ENCODE measurements around the gene KMT2C. TPM values are rescaled to one million over a fixed set of nuclear protein-coding genes. Genes with fewer than 3 reads are reported as not detected.

The KMT2C gene
- total RNA-seq, 2 experiments from 2014 or later: 47.5 to 105 TPM

DNA sequence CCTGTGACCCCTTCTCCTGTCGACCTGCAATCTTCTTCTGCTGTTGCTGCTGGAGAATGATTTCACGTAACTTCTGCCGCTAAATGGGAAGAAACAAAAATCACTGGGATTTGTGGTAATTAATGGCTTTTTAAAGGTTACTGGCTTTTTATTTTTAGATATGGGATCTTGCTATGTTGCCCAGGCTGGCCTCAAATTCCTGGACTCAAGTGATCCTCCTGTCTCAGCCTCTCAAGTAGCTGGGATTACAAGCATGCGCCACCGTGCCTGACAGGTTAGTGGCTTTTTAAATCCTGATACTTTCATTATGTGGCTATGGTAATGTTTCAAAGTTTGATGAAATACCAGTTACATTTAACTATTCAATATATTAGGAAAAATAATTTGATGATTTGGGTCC is 255.8 kb downstream of the KMT2C start:
- H3K9me2 ChIP-seq (ENCODE audit: insufficient read depth, low read length): no peaks in the 10 kb centered on the region
- CTCF ChIA-PET (ENCODE audit: unreplicated experiment): no interaction called here
- H3K4me2 ChIP-seq (ENCODE audit: low read length): no peak overlapping the region
- no peaks in the 10 kb centered on the region for H3K9me3 ChIP-seq (ENCODE audit: low read length)
- H3K27ac ChIP-seq (ENCODE audit: low read depth, low read length, poor library complexity, severe bottlenecking): no peak overlapping the region
- no peaks in the 10 kb centered on the region for H3K4me1 ChIP-seq (ENCODE audit: insufficient read depth, low read length, poor library complexity, severe bottlenecking)
- H4K20me1 ChIP-seq (ENCODE audit: insufficient read depth, low read length): no peaks in the 10 kb centered on the region
- H3K4me3 ChIP-seq (ENCODE audit: low read depth, low read length, poor library complexity, severe bottlenecking): no peak overlapping the region
- DNase-seq (ENCODE audit: low spot score): no peak
- H3K36me3 ChIP-seq (ENCODE audit: insufficient read depth, low read length): peaks cover 91% of the 10 kb centered on the region
- H3K79me2 ChIP-seq (ENCODE audit: insufficient read depth, low read depth, low read length): no peaks in the 10 kb centered on the region
- no peak overlapping the region for H2AFZ ChIP-seq (ENCODE audit: low read length)
- POLR2A ChIA-PET: no interaction called here
- TF ChIP-seq, protein P1, sequence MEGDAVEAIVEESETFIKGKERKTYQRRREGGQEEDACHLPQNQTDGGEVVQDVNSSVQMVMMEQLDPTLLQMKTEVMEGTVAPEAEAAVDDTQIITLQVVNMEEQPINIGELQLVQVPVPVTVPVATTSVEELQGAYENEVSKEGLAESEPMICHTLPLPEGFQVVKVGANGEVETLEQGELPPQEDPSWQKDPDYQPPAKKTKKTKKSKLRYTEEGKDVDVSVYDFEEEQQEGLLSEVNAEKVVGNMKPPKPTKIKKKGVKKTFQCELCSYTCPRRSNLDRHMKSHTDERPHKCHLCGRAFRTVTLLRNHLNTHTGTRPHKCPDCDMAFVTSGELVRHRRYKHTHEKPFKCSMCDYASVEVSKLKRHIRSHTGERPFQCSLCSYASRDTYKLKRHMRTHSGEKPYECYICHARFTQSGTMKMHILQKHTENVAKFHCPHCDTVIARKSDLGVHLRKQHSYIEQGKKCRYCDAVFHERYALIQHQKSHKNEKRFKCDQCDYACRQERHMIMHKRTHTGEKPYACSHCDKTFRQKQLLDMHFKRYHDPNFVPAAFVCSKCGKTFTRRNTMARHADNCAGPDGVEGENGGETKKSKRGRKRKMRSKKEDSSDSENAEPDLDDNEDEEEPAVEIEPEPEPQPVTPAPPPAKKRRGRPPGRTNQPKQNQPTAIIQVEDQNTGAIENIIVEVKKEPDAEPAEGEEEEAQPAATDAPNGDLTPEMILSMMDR (conservative IDR thresholded peaks at IDR 0.05; ENCODE audit: low read length): no peak
- no peak for TF ChIP-seq EZH2phosphoT487 (IDR thresholded peaks at IDR 0.05; ENCODE audit: borderline replicate concordance, low read depth, low read length)
- BruUV-seq (replicated peaks): no TSS peak
- intact Hi-C loops (cut with micrococcal nuclease; ENCODE audit: unreplicated experiment): no loop called here

DNA sequence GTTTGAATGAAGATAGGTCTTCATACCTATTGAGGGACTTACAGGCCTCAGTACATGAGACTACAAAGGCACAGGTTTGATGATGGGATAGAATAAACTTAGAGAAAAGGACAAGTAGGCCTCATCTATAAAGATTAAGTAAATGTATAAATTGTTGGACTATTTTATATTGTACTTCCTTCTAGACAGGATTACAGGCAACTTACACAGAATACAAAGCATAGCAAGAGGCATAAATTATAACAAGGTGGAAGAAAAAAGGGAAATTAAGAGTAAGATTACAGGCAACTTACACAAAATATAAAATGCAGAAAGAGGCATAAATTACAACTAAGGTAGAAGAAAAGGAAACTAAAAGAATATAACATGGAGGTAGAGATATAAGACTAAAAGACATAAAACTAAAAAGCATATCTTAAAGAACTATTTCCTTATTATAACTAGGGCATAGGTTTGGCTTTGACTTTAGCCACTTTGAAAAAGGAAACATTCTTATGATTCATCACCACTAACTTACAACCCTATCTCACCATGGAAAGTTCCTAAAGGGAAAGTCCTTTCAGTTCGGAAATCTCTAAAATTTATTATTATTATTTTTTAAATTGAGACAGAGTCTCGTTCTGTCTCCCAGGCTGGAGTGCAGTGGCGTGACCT is 257.3 kb downstream of the KMT2C start:
- Histone ChIP-seq H3K4me3 (ENCODE audit: low read depth, low read length, poor library complexity, severe bottlenecking) (no peak overlapping the region), H3K79me2 (ENCODE audit: insufficient read depth, low read depth, low read length) (no peaks in the 10 kb centered on the region), H3K9me3 (ENCODE audit: low read length) (no peaks in the 10 kb centered on the region), H3K27ac (ENCODE audit: low read depth, low read length, poor library complexity, severe bottlenecking) (no peak overlapping the region), H4K20me1 (ENCODE audit: insufficient read depth, low read length) (no peaks in the 10 kb centered on the region), H2AFZ (ENCODE audit: low read length) (no peak overlapping the region), H3K9me2 (ENCODE audit: insufficient read depth, low read length) (no peaks in the 10 kb centered on the region), H3K36me3 (ENCODE audit: insufficient read depth, low read length) (peaks cover 93% of the 10 kb centered on the region), H3K4me1 (ENCODE audit: insufficient read depth, low read length, poor library complexity, severe bottlenecking) (no peaks in the 10 kb centered on the region), H3K4me2 (ENCODE audit: low read length) (no peak overlapping the region)
- no peak for DNase-seq (ENCODE audit: low spot score)
- CTCF ChIA-PET (ENCODE audit: unreplicated experiment): no interaction called here
- intact Hi-C loops (cut with micrococcal nuclease; ENCODE audit: unreplicated experiment): no loop called here
- no TSS peak for BruUV-seq (replicated peaks)
- TF ChIP-seq, protein P1 (conservative IDR thresholded peaks at IDR 0.05; ENCODE audit: low read length): no peak
- TF ChIP-seq EZH2phosphoT487 (IDR thresholded peaks at IDR 0.05; ENCODE audit: borderline replicate concordance, low read depth, low read length): no peak
- POLR2A ChIA-PET: interaction anchor here (0.7 kb wide), 2 partner anchors 12 to 21 kb away, joined by 3 to 4 read pairs; no protein-coding TSS in a partner anchor

DNA sequence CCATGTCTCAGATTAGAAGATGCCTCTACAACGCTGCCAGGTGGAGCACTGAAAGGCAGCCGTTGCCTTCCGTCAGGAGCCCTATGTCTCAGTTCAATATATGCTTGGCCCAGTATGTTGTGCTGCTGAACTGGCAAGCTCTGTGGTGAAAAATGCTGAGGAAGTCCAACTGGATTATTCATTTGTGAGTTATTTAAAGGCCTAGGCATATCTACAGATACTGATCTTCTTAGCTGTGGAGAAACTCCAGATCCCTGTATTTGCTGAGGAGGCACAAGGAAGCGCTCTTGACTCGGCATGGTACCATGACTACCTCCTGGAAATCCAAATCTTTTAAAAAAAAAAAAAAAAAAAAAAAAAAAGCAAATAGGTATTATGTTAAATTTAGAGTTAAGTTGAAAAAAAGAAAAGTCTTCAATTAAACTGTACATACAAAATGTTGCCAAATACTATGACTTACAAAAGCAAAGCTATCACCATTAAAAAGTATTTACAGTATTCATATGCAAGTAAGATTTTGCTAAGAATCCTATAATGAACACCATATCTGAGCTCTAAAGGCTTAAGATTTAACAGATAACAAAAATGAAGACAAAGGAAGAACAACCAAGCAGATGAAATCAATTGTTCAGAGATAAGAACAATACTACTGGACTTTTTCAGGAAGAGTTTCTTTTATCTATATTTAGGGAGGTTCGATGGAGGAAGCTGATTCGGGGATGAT is 258.0 kb downstream of the KMT2C start:
- Histone ChIP-seq H3K9me3 (ENCODE audit: low read length) (no peaks in the 10 kb centered on the region), H3K36me3 (ENCODE audit: insufficient read depth, low read length) (peaks cover 93% of the 10 kb centered on the region), H3K27ac (ENCODE audit: low read depth, low read length, poor library complexity, severe bottlenecking) (no peak overlapping the region), H4K20me1 (ENCODE audit: insufficient read depth, low read length) (no peaks in the 10 kb centered on the region), H3K4me2 (ENCODE audit: low read length) (no peak overlapping the region), H3K79me2 (ENCODE audit: insufficient read depth, low read depth, low read length) (no peaks in the 10 kb centered on the region), H3K4me3 (ENCODE audit: low read depth, low read length, poor library complexity, severe bottlenecking) (no peak overlapping the region), H2AFZ (ENCODE audit: low read length) (no peak overlapping the region), H3K4me1 (ENCODE audit: insufficient read depth, low read length, poor library complexity, severe bottlenecking) (no peaks in the 10 kb centered on the region), H3K9me2 (ENCODE audit: insufficient read depth, low read length) (no peaks in the 10 kb centered on the region)
- DNase-seq (ENCODE audit: low spot score): no peak
- ChIA-PET POLR2A (interaction anchor here (0.7 kb wide), 2 partner anchors 12 to 22 kb away, joined by 3 to 4 read pairs; no protein-coding TSS in a partner anchor), CTCF (ENCODE audit: unreplicated experiment) (no interaction called here)
- no peak for TF ChIP-seq EZH2phosphoT487 (IDR thresholded peaks at IDR 0.05; ENCODE audit: borderline replicate concordance, low read depth, low read length)
- TF ChIP-seq, protein P1 (conservative IDR thresholded peaks at IDR 0.05; ENCODE audit: low read length): no peak
- intact Hi-C loops (cut with micrococcal nuclease; ENCODE audit: unreplicated experiment): no loop called here
- BruUV-seq (replicated peaks): no TSS peak

Measured in OCI-LY7 (cell line).